Measurements from ENCODE around the gene CLSTN2.

The CLSTN2 gene

DNA sequence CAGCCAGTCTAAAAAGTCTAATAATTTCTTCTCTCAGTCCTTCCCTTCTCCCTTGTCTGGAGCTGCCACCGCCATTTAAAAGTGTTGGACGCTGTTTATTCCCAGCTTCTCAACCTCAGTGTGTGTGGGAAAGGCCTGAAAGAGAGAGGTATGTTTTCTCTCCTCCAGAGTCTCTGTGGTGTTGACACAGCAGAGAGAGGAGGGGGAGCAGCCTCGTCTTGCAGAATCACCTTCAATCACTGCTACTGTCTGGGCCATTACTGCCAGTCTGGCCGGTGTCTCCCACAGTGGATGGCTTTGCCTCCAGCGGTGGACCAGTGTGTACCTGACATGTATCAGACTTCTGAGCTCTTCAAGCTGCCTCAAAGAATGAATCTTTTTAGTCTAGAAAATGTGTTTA is 641.5 kb downstream of the CLSTN2 start:
- Histone ChIP-seq H3K4me2 (ENCODE audit: low read depth, low read length) (no peak overlapping the region), H2AFZ (ENCODE audit: low read length) (no peak overlapping the region), H3K9ac (ENCODE audit: low read length) (no peak overlapping the region), H3K79me2 (ENCODE audit: low read length) (no peaks in the 10 kb centered on the region), H3F3A (ENCODE audit: insufficient read depth, low read length) (no peaks in the 10 kb centered on the region), H3K9me3 (replicated peaks; ENCODE audit: insufficient read depth, low read length) (no peaks in the 10 kb centered on the region), H4K20me1 (ENCODE audit: insufficient read depth, low read length) (no peaks in the 10 kb centered on the region), H3K27me3 (replicated peaks; ENCODE audit: insufficient read depth, low read length) (no peaks in the 10 kb centered on the region), H3K9me2 (replicated peaks; ENCODE audit: insufficient read depth, low read length) (no peaks in the 10 kb centered on the region), H3K27ac (ENCODE audit: low read length) (no peak overlapping the region), H3K36me3 (replicated peaks; ENCODE audit: insufficient read depth, low read length) (no peaks in the 10 kb centered on the region), H3K4me3 (ENCODE audit: low read length) (no peak overlapping the region), H3K4me1 (ENCODE audit: low read length) (no peaks in the 10 kb centered on the region)
- no peak for DNase-seq
- TF ChIP-seq, protein P1, sequence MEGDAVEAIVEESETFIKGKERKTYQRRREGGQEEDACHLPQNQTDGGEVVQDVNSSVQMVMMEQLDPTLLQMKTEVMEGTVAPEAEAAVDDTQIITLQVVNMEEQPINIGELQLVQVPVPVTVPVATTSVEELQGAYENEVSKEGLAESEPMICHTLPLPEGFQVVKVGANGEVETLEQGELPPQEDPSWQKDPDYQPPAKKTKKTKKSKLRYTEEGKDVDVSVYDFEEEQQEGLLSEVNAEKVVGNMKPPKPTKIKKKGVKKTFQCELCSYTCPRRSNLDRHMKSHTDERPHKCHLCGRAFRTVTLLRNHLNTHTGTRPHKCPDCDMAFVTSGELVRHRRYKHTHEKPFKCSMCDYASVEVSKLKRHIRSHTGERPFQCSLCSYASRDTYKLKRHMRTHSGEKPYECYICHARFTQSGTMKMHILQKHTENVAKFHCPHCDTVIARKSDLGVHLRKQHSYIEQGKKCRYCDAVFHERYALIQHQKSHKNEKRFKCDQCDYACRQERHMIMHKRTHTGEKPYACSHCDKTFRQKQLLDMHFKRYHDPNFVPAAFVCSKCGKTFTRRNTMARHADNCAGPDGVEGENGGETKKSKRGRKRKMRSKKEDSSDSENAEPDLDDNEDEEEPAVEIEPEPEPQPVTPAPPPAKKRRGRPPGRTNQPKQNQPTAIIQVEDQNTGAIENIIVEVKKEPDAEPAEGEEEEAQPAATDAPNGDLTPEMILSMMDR (IDR thresholded peaks at IDR 0.05; ENCODE audit: low read length): no peak
- TF ChIP-seq EZH2 (optimal IDR thresholded peaks at IDR 0.05; ENCODE audit: low read depth, low read length) (no peak), EZH2phosphoT487 (IDR thresholded peaks at IDR 0.05; ENCODE audit: low read length) (no peak)

DNA sequence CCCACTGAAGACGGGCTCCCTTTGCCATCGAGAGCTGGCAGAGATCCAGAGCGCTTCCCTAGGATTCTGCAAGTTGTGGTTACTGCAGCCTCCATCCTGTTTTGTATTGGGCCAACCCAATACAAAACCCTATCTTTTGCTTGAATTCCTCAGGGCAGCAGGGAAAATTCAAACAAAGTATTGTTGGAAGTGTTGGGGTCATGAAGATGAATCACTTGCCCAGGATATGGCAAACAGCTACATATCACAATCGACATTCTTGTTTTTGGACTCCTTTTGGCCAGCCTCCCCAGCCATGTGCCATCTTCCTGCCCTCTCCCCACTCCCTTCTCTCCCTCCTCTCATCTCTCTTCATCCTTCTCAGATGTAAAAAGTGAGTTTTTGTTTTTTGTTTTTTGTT is 642.9 kb downstream of the CLSTN2 start:
- no peak for TF ChIP-seq EZH2 (optimal IDR thresholded peaks at IDR 0.05; ENCODE audit: low read depth, low read length)
- TF ChIP-seq EZH2phosphoT487 (IDR thresholded peaks at IDR 0.05; ENCODE audit: low read length): no peak
- TF ChIP-seq, protein P1 (IDR thresholded peaks at IDR 0.05; ENCODE audit: low read length): no peak
- Histone ChIP-seq H3K4me3 (ENCODE audit: low read length) (no peak overlapping the region), H2AFZ (ENCODE audit: low read length) (no peak overlapping the region), H3K36me3 (replicated peaks; ENCODE audit: insufficient read depth, low read length) (no peaks in the 10 kb centered on the region), H3K79me2 (ENCODE audit: low read length) (no peaks in the 10 kb centered on the region), H3K27me3 (replicated peaks; ENCODE audit: insufficient read depth, low read length) (no peaks in the 10 kb centered on the region), H3K4me2 (ENCODE audit: low read depth, low read length) (no peak overlapping the region), H3K9me3 (replicated peaks; ENCODE audit: insufficient read depth, low read length) (no peaks in the 10 kb centered on the region), H3K9ac (ENCODE audit: low read length) (no peak overlapping the region), H4K20me1 (ENCODE audit: insufficient read depth, low read length) (no peaks in the 10 kb centered on the region), H3K4me1 (ENCODE audit: low read length) (no peaks in the 10 kb centered on the region), H3F3A (ENCODE audit: insufficient read depth, low read length) (no peaks in the 10 kb centered on the region), H3K9me2 (replicated peaks; ENCODE audit: insufficient read depth, low read length) (no peaks in the 10 kb centered on the region), H3K27ac (ENCODE audit: low read length) (no peak overlapping the region)
- DNase-seq: no peak

DNA sequence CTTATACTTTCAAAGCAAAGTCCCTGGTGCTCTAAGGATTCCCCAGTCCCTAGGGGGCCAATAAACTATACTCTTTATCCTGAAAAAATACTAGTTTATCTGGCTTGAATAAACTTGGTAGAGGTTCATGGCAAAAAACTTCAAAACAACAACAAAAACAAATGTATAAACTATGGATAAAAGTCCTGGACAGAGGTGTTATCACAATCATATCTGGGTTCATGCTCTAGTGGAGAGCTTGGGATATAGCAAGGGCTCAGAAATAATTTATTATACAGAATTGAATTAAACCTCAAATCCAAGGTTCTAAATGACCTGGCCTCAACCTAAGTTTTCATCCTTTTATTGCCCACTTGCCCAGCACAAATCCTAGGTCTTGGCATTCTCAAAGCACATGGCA is 644.3 kb downstream of the CLSTN2 start:
- Histone ChIP-seq H2AFZ (ENCODE audit: low read length) (no peak overlapping the region), H3K27me3 (replicated peaks; ENCODE audit: insufficient read depth, low read length) (no peaks in the 10 kb centered on the region), H3K27ac (ENCODE audit: low read length) (no peak overlapping the region), H3K9ac (ENCODE audit: low read length) (no peak overlapping the region), H3K4me3 (ENCODE audit: low read length) (no peak overlapping the region), H3K4me2 (ENCODE audit: low read depth, low read length) (no peak overlapping the region), H3K4me1 (ENCODE audit: low read length) (no peaks in the 10 kb centered on the region), H3F3A (ENCODE audit: insufficient read depth, low read length) (no peaks in the 10 kb centered on the region), H3K36me3 (replicated peaks; ENCODE audit: insufficient read depth, low read length) (no peaks in the 10 kb centered on the region), H4K20me1 (ENCODE audit: insufficient read depth, low read length) (no peaks in the 10 kb centered on the region), H3K9me3 (replicated peaks; ENCODE audit: insufficient read depth, low read length) (no peaks in the 10 kb centered on the region), H3K9me2 (replicated peaks; ENCODE audit: insufficient read depth, low read length) (no peaks in the 10 kb centered on the region), H3K79me2 (ENCODE audit: low read length) (no peaks in the 10 kb centered on the region)
- DNase-seq: no peak
- TF ChIP-seq, protein P1 (IDR thresholded peaks at IDR 0.05; ENCODE audit: low read length): no peak
- TF ChIP-seq EZH2phosphoT487 (IDR thresholded peaks at IDR 0.05; ENCODE audit: low read length): no peak
- no peak for TF ChIP-seq EZH2 (optimal IDR thresholded peaks at IDR 0.05; ENCODE audit: low read depth, low read length)

Data from MM.1S (cell line).